Activated CD8-positive, alpha-beta memory T cell treated with anti-CD3 and anti-CD28 coated beads, Interleukin-2, amount 10 ng/mL, durations not matched to agents 7 days and 5 days (primary cell): Measurements from ENCODE around the gene SAMD4A. TPM values are rescaled to one million over a fixed set of nuclear protein-coding genes. Genes with fewer than 3 reads are reported as not detected.
"Not testable (repeated sequence)": the region's sequence is repeated elsewhere in the genome, so short reads cannot be mapped to it uniquely, and the experiment has no call there.

Source experiments
- ATAC-seq: fragments of 150-1000 bp; cut with Tn5 transposase; one replicate; pipeline ENCODE4 v1.10.0; 2021; ENCODE audit warnings: moderate library complexity
- CTCF ChIA-PET: fragments of 350-600 bp; sonication (Branson Sonifier 250); formaldehyde crosslinking; loops from one replicate; lab custom pipeline; 2021; ENCODE audit warnings: antibody characterized with exemption; lab: Charles Lee
- DNase-seq: peaks from one replicate; pipeline ENCODE4 v3.0.0-alpha.2; 2020
- H3K27ac Mint-ChIP-seq: one replicate; pipeline ENCODE4 v1.8.0; 2021; ENCODE audit warnings: mild to moderate bottlenecking, mixed read lengths
- H3K27me3 Mint-ChIP-seq: one replicate; pipeline ENCODE4 v1.8.0; 2021; ENCODE audit warnings: mixed read lengths
- H3K36me3 Mint-ChIP-seq: one replicate; pipeline ENCODE4 v1.8.0; 2021; ENCODE audit warnings: mild to moderate bottlenecking, mixed read lengths
- H3K4me1 Mint-ChIP-seq: one replicate; pipeline ENCODE4 v1.8.0; 2021; ENCODE audit warnings: mixed read lengths
- H3K4me3 Mint-ChIP-seq: one replicate; pipeline ENCODE4 v1.8.0; 2021; ENCODE audit warnings: mild to moderate bottlenecking, moderate library complexity, mixed read lengths
- H3K9me3 Mint-ChIP-seq: one replicate; pipeline ENCODE4 v1.8.0; 2022; ENCODE audit warnings: low read depth, mixed read lengths
- total RNA-seq, 2 experiments: library from RNA; stranded (reverse); gene quantifications; one replicate each; pipeline ENCODE4 v1.2.3, GENCODE V29; 2021

The SAMD4A gene
- total RNA-seq, 2 experiments from 2014 or later = 1.6 to 1.7 TPM

GRCh38 chr14:54735424-54735823, 168.5 kb downstream of the SAMD4A start:
- Mint-ChIP-seq H3K4me3 (no peak overlapping the region), H3K27me3 (peaks cover 41% of the 10 kb centered on the region), H3K27ac (no peak overlapping the region), H3K36me3 (no peaks in the 10 kb centered on the region), H3K9me3 (no peaks in the 10 kb centered on the region), H3K4me1 (peaks cover 43% of the 10 kb centered on the region)
- ATAC-seq (no peak), DNase-seq (no peak)
- CTCF ChIA-PET = no interaction called here

GRCh38 chr14:54737132-54737711, 170.3 kb downstream of the SAMD4A start:
- CTCF ChIA-PET = interaction anchor here (0.7 to 1.6 kb wide), 2 partner anchors 46 to 110 kb away, joined by 3 to 4 read pairs; no protein-coding TSS in a partner anchor
- H3K4me1 Mint-ChIP-seq = peaks cover 48% of the 10 kb centered on the region
- H3K27ac Mint-ChIP-seq = peak overlapping the region; percentile 50
- peaks cover 3% of the 10 kb centered on the region for H3K36me3 Mint-ChIP-seq
- no peak overlapping the region for H3K4me3 Mint-ChIP-seq
- DNase-seq = no peak
- no peaks in the 10 kb centered on the region for H3K9me3 Mint-ChIP-seq
- ATAC-seq = peak; percentile 87
- H3K27me3 Mint-ChIP-seq = peaks cover 43% of the 10 kb centered on the region

- ATAC-seq = peak; percentile 18
- Mint-ChIP-seq H3K9me3 (no peaks in the 10 kb centered on the region), H3K4me3 (no peak overlapping the region), H3K27ac (no peak overlapping the region), H3K27me3 (peaks cover 38% of the 10 kb centered on the region), H3K4me1 (peaks cover 56% of the 10 kb centered on the region), H3K36me3 (peaks cover 3% of the 10 kb centered on the region)
- CTCF ChIA-PET = interaction anchor here (0.6 to 1.6 kb wide), 6 partner anchors 10 to 411 kb away, joined by 3 to 4 read pairs (median 3); no protein-coding TSS in a partner anchor
- DNase-seq = no peak
Observed at GRCh38 chr14:54738009-54738408, 171.1 kb downstream of the SAMD4A start.

- Mint-ChIP-seq H3K27me3 (peaks cover 31% of the 10 kb centered on the region), H3K36me3 (peaks cover 3% of the 10 kb centered on the region), H3K4me1 (peaks cover 61% of the 10 kb centered on the region), H3K27ac (no peak overlapping the region), H3K9me3 (no peaks in the 10 kb centered on the region), H3K4me3 (no peak overlapping the region)
- CTCF ChIA-PET = interaction anchor here (1.4 to 2.1 kb wide), 2 partner anchors 34 to 172 kb away, joined by 3 to 9 read pairs; partner anchors contain the start of gene SAMD4A
- DNase-seq = no peak
- ATAC-seq = no peak
Observed at GRCh38 chr14:54739514-54739913, 172.6 kb downstream of the SAMD4A start.

- H3K36me3 Mint-ChIP-seq = peaks cover 3% of the 10 kb centered on the region
- ATAC-seq (peak; percentile 51), DNase-seq (no peak)
- CTCF ChIA-PET = interaction anchor here (2.2 kb wide), 1 partner anchor 15 kb away, joined by 6 read pairs; no protein-coding TSS in a partner anchor
- peaks cover 36% of the 10 kb centered on the region for H3K27me3 Mint-ChIP-seq
- no peaks in the 10 kb centered on the region for H3K9me3 Mint-ChIP-seq
- H3K4me1 Mint-ChIP-seq = peaks cover 46% of the 10 kb centered on the region
- H3K27ac Mint-ChIP-seq = peak overlapping the region; percentile 22
- H3K4me3 Mint-ChIP-seq = no peak overlapping the region
Observed at GRCh38 chr14:54742492-54743350, 175.8 kb downstream of the SAMD4A start.

GRCh38 chr14:54743382-54743781, 176.5 kb downstream of the SAMD4A start:
- peak overlapping the region; percentile 22 for H3K27ac Mint-ChIP-seq
- H3K4me1 Mint-ChIP-seq = peaks cover 40% of the 10 kb centered on the region
- H3K36me3 Mint-ChIP-seq = peaks cover 3% of the 10 kb centered on the region
- no peaks in the 10 kb centered on the region for H3K9me3 Mint-ChIP-seq
- H3K27me3 Mint-ChIP-seq = peaks cover 36% of the 10 kb centered on the region
- CTCF ChIA-PET = interaction anchor here (1.7 to 2.2 kb wide), 2 partner anchors 14 to 30 kb away, joined by 6 to 8 read pairs; no protein-coding TSS in a partner anchor
- ATAC-seq (peak; percentile 36), DNase-seq (peak; percentile 55)
- no peak overlapping the region for H3K4me3 Mint-ChIP-seq

GRCh38 chr14:54746019-54746418, 179.1 kb downstream of the SAMD4A start:
- Mint-ChIP-seq H3K9me3 (no peaks in the 10 kb centered on the region), H3K4me3 (no peak overlapping the region), H3K4me1 (peaks cover 30% of the 10 kb centered on the region), H3K27ac (no peak overlapping the region), H3K36me3 (peaks cover 3% of the 10 kb centered on the region), H3K27me3 (peaks cover 29% of the 10 kb centered on the region)
- ATAC-seq = no peak
- no peak for DNase-seq
- CTCF ChIA-PET = interaction anchor here (0.5 kb wide), 1 partner anchor 28 kb away, joined by 3 read pairs; no protein-coding TSS in a partner anchor

GRCh38 chr14:54747616-54748015, 180.7 kb downstream of the SAMD4A start:
- H3K27me3 Mint-ChIP-seq = peaks cover 28% of the 10 kb centered on the region
- no peak overlapping the region for H3K27ac Mint-ChIP-seq
- H3K4me3 Mint-ChIP-seq = no peak overlapping the region
- H3K36me3 Mint-ChIP-seq = no peaks in the 10 kb centered on the region
- no peak for DNase-seq
- CTCF ChIA-PET = interaction anchor here (1.2 to 1.5 kb wide), 2 partner anchors 9 to 63 kb away, joined by 3 read pairs; no protein-coding TSS in a partner anchor
- peaks cover 16% of the 10 kb centered on the region for H3K4me1 Mint-ChIP-seq
- no peak for ATAC-seq
- no peaks in the 10 kb centered on the region for H3K9me3 Mint-ChIP-seq

- ATAC-seq (no peak), DNase-seq (no peak)
- Mint-ChIP-seq H3K4me3 (no peak overlapping the region), H3K36me3 (no peaks in the 10 kb centered on the region), H3K4me1 (peaks cover under 1% of the 10 kb centered on the region), H3K27me3 (peaks cover 36% of the 10 kb centered on the region), H3K9me3 (no peaks in the 10 kb centered on the region), H3K27ac (no peak overlapping the region)
- CTCF ChIA-PET = no interaction called here
Observed at GRCh38 chr14:54749180-54749579, 182.3 kb downstream of the SAMD4A start.

GRCh38 chr14:54749727-54750126, 182.8 kb downstream of the SAMD4A start:
- Mint-ChIP-seq H3K9me3 (no peaks in the 10 kb centered on the region), H3K4me1 (no peaks in the 10 kb centered on the region), H3K4me3 (no peak overlapping the region), H3K27me3 (peaks cover 36% of the 10 kb centered on the region), H3K36me3 (no peaks in the 10 kb centered on the region), H3K27ac (no peak overlapping the region)
- DNase-seq = no peak
- CTCF ChIA-PET = no interaction called here
- ATAC-seq = no peak

GRCh38 chr14:54752611-54753010, 185.7 kb downstream of the SAMD4A start:
- H3K9me3 Mint-ChIP-seq, ATAC-seq, H3K27ac Mint-ChIP-seq, H3K36me3 Mint-ChIP-seq, CTCF ChIA-PET, DNase-seq, H3K4me3 Mint-ChIP-seq: not testable (repeated sequence)
- Mint-ChIP-seq H3K27me3 (peaks cover 32% of the 10 kb centered on the region), H3K4me1 (peaks cover 14% of the 10 kb centered on the region)

- not testable (repeated sequence) for ATAC-seq, DNase-seq, H3K4me3 Mint-ChIP-seq
Observed at GRCh38 chr14:54753396-54753795, 186.5 kb downstream of the SAMD4A start.

GRCh38 chr14:54754116-54754622, 187.2 kb downstream of the SAMD4A start:
- Mint-ChIP-seq H3K4me3 (no peak overlapping the region), H3K4me1 (peaks cover 18% of the 10 kb centered on the region), H3K9me3 (no peaks in the 10 kb centered on the region), H3K27me3 (peaks cover 30% of the 10 kb centered on the region), H3K27ac (no peak overlapping the region), H3K36me3 (no peaks in the 10 kb centered on the region)
- CTCF ChIA-PET = no interaction called here
- DNase-seq (no peak), ATAC-seq (no peak)

More at GRCh38 chr14:54753396-54753795, 186.5 kb downstream of the SAMD4A start:
- CTCF ChIA-PET, H3K9me3 Mint-ChIP-seq, H3K36me3 Mint-ChIP-seq, H3K27ac Mint-ChIP-seq: not testable (repeated sequence)
- Mint-ChIP-seq H3K27me3 (peaks cover 32% of the 10 kb centered on the region), H3K4me1 (peaks cover 18% of the 10 kb centered on the region)
